Dendritic cell treated with granulocyte-macrophage colony-stimulating factor and Interleukin-4, amounts not matched to agents 40 ng/mL and 50 ng/mL, for 4 days (primary cell): Measurements from ENCODE around the gene HDAC4.

Experiments used
- H3K27ac Mint-ChIP-seq: one replicate; pipeline ENCODE4 v1.8.0; 2022; ENCODE audit warnings: mild to moderate bottlenecking, mixed read lengths
- H3K27me3 Mint-ChIP-seq: one replicate; pipeline ENCODE4 v1.8.0; 2022; ENCODE audit warnings: mild to moderate bottlenecking, mixed read lengths
- H3K36me3 Mint-ChIP-seq: one replicate; pipeline ENCODE4 v1.8.0; 2022; ENCODE audit warnings: low read depth, mixed read lengths
- H3K4me1 Mint-ChIP-seq: one replicate; pipeline ENCODE4 v1.8.0; 2022; ENCODE audit warnings: low read depth, mixed read lengths
- H3K4me3 Mint-ChIP-seq: one replicate; pipeline ENCODE4 v1.8.0; 2022; ENCODE audit warnings: mild to moderate bottlenecking, moderate library complexity, mixed read lengths
- H3K9me3 Mint-ChIP-seq: one replicate; pipeline ENCODE4 v1.8.0; 2022; ENCODE audit warnings: mixed read lengths
- intact Hi-C: fragments of 100-400 bp; cut with micrococcal nuclease; formaldehyde crosslinking; loops from one replicate; pipeline ENCODE4 v1.15.0; 2022

The HDAC4 gene

GRCh38 chr2:239129147-239129920, 271.5 kb downstream of the HDAC4 start:
- H3K36me3 Mint-ChIP-seq = peaks cover 100% of the 10 kb centered on the region
- peaks cover 6% of the 10 kb centered on the region for H3K9me3 Mint-ChIP-seq
- no peaks in the 10 kb centered on the region for H3K27me3 Mint-ChIP-seq
- no peak overlapping the region for H3K27ac Mint-ChIP-seq
- H3K4me3 Mint-ChIP-seq = no peak overlapping the region
- intact Hi-C loops = no loop called here
- H3K4me1 Mint-ChIP-seq = no peaks in the 10 kb centered on the region

GRCh38 chr2:239128706-239129105, 272.1 kb downstream of the HDAC4 start:
- no peaks in the 10 kb centered on the region for H3K4me1 Mint-ChIP-seq
- intact Hi-C loops = no loop called here
- H3K9me3 Mint-ChIP-seq = peaks cover 6% of the 10 kb centered on the region
- H3K27me3 Mint-ChIP-seq = no peaks in the 10 kb centered on the region
- H3K27ac Mint-ChIP-seq = no peak overlapping the region
- H3K36me3 Mint-ChIP-seq = peaks cover 100% of the 10 kb centered on the region
- H3K4me3 Mint-ChIP-seq = no peak overlapping the region

- no peak overlapping the region for H3K4me3 Mint-ChIP-seq
- H3K27ac Mint-ChIP-seq = no peak overlapping the region
- no peaks in the 10 kb centered on the region for H3K4me1 Mint-ChIP-seq
- H3K36me3 Mint-ChIP-seq = peaks cover 100% of the 10 kb centered on the region
- intact Hi-C loops = no loop called here
- peaks cover 6% of the 10 kb centered on the region for H3K9me3 Mint-ChIP-seq
- H3K27me3 Mint-ChIP-seq = no peaks in the 10 kb centered on the region
Measured at GRCh38 chr2:239127513-239127912, 273.3 kb downstream of the HDAC4 start.

GRCh38 chr2:239125726-239126675, 274.8 kb downstream of the HDAC4 start:
- Mint-ChIP-seq H3K4me3 (no peak overlapping the region), H3K9me3 (peaks cover 6% of the 10 kb centered on the region), H3K27ac (no peak overlapping the region), H3K4me1 (no peaks in the 10 kb centered on the region), H3K36me3 (peaks cover 98% of the 10 kb centered on the region), H3K27me3 (no peaks in the 10 kb centered on the region)
- intact Hi-C loops = no loop called here

GRCh38 chr2:239124152-239124899, 276.5 kb downstream of the HDAC4 start:
- Mint-ChIP-seq H3K27ac (no peak overlapping the region), H3K9me3 (peaks cover 6% of the 10 kb centered on the region), H3K27me3 (no peaks in the 10 kb centered on the region), H3K4me1 (peaks cover 13% of the 10 kb centered on the region), H3K4me3 (no peak overlapping the region), H3K36me3 (peaks cover 88% of the 10 kb centered on the region)
- intact Hi-C loops = no loop called here

GRCh38 chr2:239122421-239123110, 278.3 kb downstream of the HDAC4 start:
- intact Hi-C loops = no loop called here
- no peak overlapping the region for H3K27ac Mint-ChIP-seq
- H3K36me3 Mint-ChIP-seq = peaks cover 86% of the 10 kb centered on the region
- no peaks in the 10 kb centered on the region for H3K27me3 Mint-ChIP-seq
- H3K9me3 Mint-ChIP-seq = peaks cover 6% of the 10 kb centered on the region
- H3K4me3 Mint-ChIP-seq = no peak overlapping the region
- peaks cover 19% of the 10 kb centered on the region for H3K4me1 Mint-ChIP-seq

- Mint-ChIP-seq H3K27ac (no peak overlapping the region), H3K27me3 (no peaks in the 10 kb centered on the region), H3K4me3 (no peak overlapping the region), H3K4me1 (peaks cover 19% of the 10 kb centered on the region), H3K36me3 (peaks cover 86% of the 10 kb centered on the region), H3K9me3 (peaks cover 6% of the 10 kb centered on the region)
- intact Hi-C loops = no loop called here
Measured at GRCh38 chr2:239121600-239122012, 279.2 kb downstream of the HDAC4 start.

DNA sequence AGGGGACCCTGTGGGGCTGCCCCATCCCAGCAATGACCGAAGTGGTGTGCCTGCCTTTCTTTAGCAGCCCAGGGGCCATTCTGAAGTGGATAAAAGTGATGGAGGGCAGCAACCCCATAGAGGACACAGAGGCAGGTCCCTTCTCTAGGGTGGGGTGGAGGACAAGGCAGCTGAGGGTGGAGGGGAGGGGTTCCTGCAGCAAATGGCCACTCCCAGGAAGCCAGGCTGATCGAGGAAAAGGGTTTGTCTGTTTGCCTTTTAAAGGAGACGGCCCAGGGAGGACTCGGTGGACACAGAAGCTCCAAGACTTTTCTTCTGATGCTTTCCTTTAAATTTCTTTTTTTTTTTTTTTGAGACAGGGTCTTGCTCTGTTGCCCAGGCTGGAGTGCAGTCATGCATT, 280.2 kb downstream of the HDAC4 start:
- Mint-ChIP-seq H3K4me1 (peaks cover 24% of the 10 kb centered on the region), H3K9me3 (peaks cover 6% of the 10 kb centered on the region), H3K4me3 (no peak overlapping the region), H3K27me3 (no peaks in the 10 kb centered on the region), H3K36me3 (peaks cover 86% of the 10 kb centered on the region), H3K27ac (no peak overlapping the region)
- intact Hi-C loops = no loop called here

DNA sequence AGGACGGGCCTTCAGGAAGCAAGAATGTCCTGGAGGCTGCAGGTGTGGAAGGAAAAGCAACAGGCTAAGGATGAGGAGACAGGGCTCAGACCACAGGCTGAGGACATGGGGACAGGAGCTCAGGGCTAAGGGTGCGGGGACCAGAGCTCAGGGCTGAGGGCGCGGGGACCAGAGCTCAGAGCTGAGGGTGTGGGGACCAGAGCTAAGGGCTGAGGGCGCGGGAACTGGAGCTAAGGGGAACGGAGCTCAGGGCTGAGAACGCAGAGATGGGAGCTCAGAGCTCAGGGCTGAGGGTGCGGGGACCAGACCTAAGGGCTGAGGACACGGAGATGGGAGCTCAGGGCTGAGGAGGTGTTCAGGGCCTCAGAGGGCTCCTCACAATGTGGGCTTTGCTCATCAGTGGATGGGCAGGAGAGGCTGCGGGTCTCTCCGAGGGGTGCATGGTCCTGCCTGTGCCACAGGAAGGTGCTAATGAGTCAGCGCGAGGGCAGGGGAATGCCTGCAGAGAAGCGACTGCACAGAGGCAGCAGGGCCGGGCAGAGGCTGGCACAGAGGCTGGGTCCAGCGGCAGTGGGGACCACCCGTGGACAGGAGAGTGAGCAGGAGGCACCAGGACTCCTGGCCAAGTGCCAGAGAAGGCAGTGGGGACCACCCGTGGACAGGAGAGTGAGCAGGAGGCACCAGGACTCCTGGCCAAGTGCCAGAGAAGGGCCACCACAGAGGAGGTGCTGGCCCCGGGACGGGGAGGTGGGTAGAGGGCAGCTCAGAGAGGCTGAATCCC, 281.3 kb downstream of the HDAC4 start:
- no peak overlapping the region for H3K4me3 Mint-ChIP-seq
- no peaks in the 10 kb centered on the region for H3K27me3 Mint-ChIP-seq
- no peak overlapping the region for H3K27ac Mint-ChIP-seq
- H3K36me3 Mint-ChIP-seq = peaks cover 85% of the 10 kb centered on the region
- H3K4me1 Mint-ChIP-seq = peaks cover 25% of the 10 kb centered on the region
- H3K9me3 Mint-ChIP-seq = no peaks in the 10 kb centered on the region
- intact Hi-C loops = no loop called here

DNA sequence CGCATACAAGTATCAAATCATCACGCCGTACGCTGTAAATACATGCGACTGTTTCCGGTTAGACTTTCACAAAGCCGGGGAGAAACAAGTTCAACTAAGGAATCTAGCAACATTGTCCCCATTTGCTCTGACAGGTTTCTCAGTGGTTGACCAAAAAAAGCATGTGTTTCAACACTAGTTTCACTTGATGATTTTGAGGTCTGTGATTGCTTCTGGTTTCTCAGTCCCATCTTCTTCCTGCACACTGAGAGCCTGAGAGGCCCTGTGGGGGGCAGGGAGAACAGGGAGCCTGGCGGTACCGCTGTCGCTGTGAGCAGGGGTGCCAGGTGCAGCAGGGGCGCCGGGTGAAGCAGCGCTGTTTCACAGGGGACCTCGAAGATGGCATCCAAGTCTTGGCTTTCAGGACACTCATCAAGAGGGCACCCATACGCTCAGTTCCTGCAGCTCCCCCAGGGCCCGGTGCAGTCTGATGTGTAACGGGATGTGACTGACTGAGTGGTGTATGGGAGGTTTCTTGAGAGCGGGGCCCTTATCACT, 282.1 kb downstream of the HDAC4 start:
- no peak overlapping the region for H3K27ac Mint-ChIP-seq
- H3K4me3 Mint-ChIP-seq = no peak overlapping the region
- no peaks in the 10 kb centered on the region for H3K9me3 Mint-ChIP-seq
- H3K4me1 Mint-ChIP-seq = peaks cover 25% of the 10 kb centered on the region
- H3K27me3 Mint-ChIP-seq = no peaks in the 10 kb centered on the region
- H3K36me3 Mint-ChIP-seq = peaks cover 82% of the 10 kb centered on the region
- intact Hi-C loops = no loop called here

- no peak overlapping the region for H3K4me3 Mint-ChIP-seq
- no peak overlapping the region for H3K27ac Mint-ChIP-seq
- intact Hi-C loops = no loop called here
Measured at GRCh38 chr2:239118264-239118663, 282.6 kb downstream of the HDAC4 start.

DNA sequence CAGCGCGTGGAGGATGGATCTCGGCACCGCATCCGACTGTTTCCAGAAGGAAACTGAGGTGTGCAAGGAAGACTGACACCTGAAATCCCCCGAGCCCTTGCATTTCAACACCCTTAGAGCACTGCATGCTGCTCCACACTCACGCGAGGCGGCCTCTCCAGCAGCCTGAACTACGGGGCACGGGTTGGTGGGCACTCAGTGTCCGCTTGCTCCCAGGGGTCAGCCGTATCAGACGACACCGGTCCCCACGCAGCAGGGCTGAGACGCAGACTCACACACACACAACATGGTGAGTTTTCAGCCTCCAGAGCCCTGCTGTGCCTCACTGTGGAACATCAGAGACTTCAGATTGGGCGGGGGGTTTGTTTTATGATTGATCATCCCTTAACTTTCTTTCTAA, 283.0 kb downstream of the HDAC4 start:
- Mint-ChIP-seq H3K9me3 (no peaks in the 10 kb centered on the region), H3K4me1 (peaks cover 25% of the 10 kb centered on the region), H3K4me3 (no peak overlapping the region), H3K36me3 (peaks cover 80% of the 10 kb centered on the region), H3K27me3 (no peaks in the 10 kb centered on the region), H3K27ac (no peak overlapping the region)
- intact Hi-C loops = no loop called here

More at GRCh38 chr2:239118264-239118663, 282.6 kb downstream of the HDAC4 start:
- H3K36me3 Mint-ChIP-seq = peaks cover 80% of the 10 kb centered on the region
- no peaks in the 10 kb centered on the region for H3K27me3 Mint-ChIP-seq
- peaks cover 25% of the 10 kb centered on the region for H3K4me1 Mint-ChIP-seq
- H3K9me3 Mint-ChIP-seq = no peaks in the 10 kb centered on the region
